NCI-H748 (cell line): Measurements from ENCODE around the gene OR5I1.
"Not testable (repeated sequence)": the region's sequence is repeated elsewhere in the genome, so short reads cannot be mapped to it uniquely, and the experiment has no call there.

Experiments used
- DNase-seq: peaks from one replicate; lab custom pipeline; 2025; ENCODE audit not compliant: unreplicated experiment; lab: John Stamatoyannopoulos, UW

Gene OR5I1

GRCh38 chr11:55936300-55936699 is at the start of gene OR5I1:
OR5I1 (minus strand) TSS chr11:55936400; CDS start chr11:55936400, 0 bp downstream.
- DNase-seq, result no peak

GRCh38 chr11:55970935-55971334 is 34.7 kb upstream of the OR5I1 start:
- no peak for DNase-seq

DNA sequence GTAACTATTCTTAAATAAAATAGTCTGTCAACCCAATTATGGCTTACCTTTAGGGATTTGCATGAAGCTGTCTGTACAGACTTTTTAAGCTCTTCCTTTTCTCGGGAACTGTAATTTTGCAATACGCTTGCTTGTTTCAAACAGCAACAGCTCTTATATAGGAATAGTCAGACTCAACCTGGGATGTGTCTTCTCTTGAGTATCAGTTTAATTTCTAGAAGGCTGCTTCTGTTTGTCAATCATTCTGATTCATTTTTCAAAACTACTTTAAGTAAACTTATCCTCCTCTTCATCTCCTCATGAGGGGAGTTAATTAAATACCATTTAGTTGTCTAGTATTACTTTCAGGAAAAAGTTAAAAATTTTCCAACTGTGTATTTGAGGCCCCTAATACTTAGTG is 33.6 kb upstream of the OR5I1 start, which contains the start of gene OR10AG1:
Gene OR10AG1 (minus strand): TSS at position 101 of the 400 bp plus-strand sequence. CDS start 38 bp downstream, at position 63.
- DNase-seq, result no peak

DNA sequence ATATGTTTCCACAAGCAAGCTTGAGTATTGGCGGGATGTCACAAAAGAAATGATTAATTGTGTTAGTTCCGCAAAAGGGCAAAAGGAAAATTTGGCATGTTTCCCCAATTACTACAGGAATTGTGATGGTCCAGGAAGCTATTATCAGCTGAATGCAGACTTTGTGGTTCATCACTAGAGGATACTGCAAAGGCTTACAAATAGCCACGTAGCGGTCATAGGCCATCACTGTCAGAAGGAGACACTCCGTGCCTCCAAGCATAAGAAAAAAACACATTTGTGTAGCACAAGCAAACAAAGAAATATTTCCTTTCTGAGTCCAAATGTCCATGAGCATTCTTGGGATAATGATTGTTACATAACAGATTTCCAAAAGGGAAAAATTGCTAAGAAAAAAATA is 31.7 kb upstream of the OR5I1 start:
- peak; percentile 8 for DNase-seq

- no peak for DNase-seq
Observed at GRCh38 chr11:55966391-55966790, 30.2 kb upstream of the OR5I1 start.

GRCh38 chr11:55956521-55956920 is 20.3 kb upstream of the OR5I1 start:
- peak; percentile 36 for DNase-seq

DNA sequence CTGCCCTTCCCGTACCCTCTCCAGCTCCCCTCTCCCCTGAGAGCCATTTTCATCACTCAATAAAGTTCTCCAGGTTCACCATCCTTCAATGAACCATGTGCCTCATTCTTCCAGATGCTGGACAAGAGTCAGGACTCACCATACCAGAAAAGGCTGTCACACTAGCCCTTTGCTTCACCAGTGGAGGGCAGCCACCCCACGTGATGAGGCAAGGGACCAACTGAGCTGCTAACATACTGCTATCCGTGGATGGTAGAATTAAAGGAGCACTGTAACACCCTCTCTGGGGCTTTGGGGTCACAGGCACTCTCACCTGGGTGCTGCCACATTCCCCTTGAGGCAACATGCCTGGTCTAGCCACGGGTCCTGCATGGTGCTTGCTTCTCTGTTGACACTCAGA is 13.1 kb upstream of the OR5I1 start:
- DNase-seq, result peak; percentile 58

DNA sequence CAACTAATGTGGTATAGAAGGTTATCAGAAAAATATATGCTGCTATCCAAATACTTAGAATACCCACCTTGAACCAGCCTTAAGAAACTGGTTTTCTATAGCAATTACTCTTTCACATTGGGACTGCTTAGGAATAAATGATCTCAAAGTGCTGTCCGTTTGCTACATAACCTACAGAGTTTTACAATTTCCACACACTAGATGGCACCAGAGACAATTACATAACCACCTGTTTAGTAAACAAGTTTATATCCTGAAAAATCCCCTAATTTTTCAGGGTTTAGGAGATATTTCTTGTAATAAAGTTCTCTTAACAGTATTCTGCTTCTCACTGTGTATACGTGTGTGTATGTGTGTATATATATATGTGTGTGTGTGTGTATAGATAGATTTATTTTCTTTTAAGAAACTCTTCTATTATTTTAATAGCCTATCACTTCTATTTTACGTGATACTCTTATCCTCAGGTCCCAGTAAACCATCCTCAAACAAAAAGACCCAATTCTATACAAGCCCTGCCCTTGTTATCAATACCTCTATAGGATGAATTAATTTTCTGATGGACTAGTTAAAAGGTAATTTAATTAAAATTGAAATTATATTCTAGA is 6.7 kb upstream of the OR5I1 start:
- peak; percentile 72 for DNase-seq

- DNase-seq, result no peak
Observed at GRCh38 chr11:55920537-55920936, 15.7 kb downstream of the OR5I1 start.

- no peak for DNase-seq
Observed at GRCh38 chr11:55914482-55914881, 21.7 kb downstream of the OR5I1 start, which contains the start of gene OR5W2. OR5W2 (minus strand) TSS chr11:55914582; CDS start chr11:55914582, 0 bp downstream.

DNA sequence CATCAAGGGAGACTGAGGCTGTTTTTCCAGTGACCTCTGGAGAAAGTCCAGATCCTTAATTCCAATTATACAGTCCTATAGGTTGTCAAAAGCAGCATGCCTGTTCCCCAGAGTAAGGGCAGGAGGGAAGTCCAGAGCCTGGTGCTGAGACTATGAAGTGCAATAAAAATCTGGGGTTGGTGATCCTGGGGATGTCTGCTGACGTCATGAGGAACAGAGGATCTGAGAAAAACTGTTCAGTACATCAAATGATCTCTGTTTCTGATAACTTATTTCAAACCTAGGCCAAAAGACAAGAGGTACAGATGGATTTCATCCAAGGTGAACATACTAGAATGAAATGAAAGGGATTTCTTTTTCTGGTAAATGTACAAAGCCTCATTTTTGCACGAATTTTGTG is 33.9 kb downstream of the OR5I1 start:
- DNase-seq, result no peak

DNA sequence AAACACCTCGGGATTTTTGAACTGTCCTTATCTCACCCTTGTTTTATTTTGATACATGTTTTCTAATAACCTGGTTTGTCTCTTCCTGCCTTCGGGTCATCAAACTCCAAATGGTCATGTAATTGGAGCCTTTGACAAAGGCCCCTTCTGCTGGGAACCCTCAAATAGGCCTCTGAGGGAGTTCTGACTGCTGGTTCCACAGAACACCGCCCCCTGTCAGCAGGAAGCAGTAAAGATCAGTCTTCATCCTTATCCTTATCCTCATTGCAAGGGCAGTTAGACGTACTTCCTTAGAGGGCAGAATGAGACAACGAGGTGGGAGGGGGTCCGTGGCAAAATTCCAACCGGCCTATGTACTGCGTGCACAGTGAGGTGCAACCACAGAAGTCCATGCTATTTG is 41.0 kb downstream of the OR5I1 start:
- no peak for DNase-seq

- DNase-seq, result not testable (repeated sequence)
Observed at GRCh38 chr11:55885481-55885880, 50.7 kb downstream of the OR5I1 start.
